PC-9 (cell line): Measurements from ENCODE around the gene TSPYL4. TPM values are rescaled to one million over a fixed set of nuclear protein-coding genes. Genes with fewer than 3 reads are reported as not detected.

Experiments used
- BruUV-seq: library from RNA; stranded (reverse); fragments of 400-500 nt; replicated peaks from 2 replicates; lab custom pipeline; 2021; lab: Mats Ljungman, UMichigan
- CTCF ChIA-PET: fragments of 300-600 bp; sonication (Branson Sonifier 250); formaldehyde crosslinking; loops from one replicate; lab custom pipeline; 2022; ENCODE audit warnings: antibody characterized with exemption; lab: Charles Lee
- POLR2A ChIA-PET: fragments of 300-600 bp; sonication (Branson Sonifier 250); formaldehyde crosslinking; loops from one replicate; lab custom pipeline; 2022; ENCODE audit warnings: antibody characterized with exemption; ENCODE audit not compliant: unreplicated experiment; lab: Charles Lee
- DNase-seq, 2 experiments: peaks; one replicate each; pipeline versions ENCODE4 v3.0.0 to v3.0.0-alpha.2; 2015 to 2022; ENCODE audit warnings: mixed read lengths in 1 of 2
- H2AFZ ChIP-seq: fragments of 200-600 bp; sonication (generic); 2 replicates; pipeline ENCODE4 v1.8.1; 2017; ENCODE audit warnings: antibody characterized with exemption
- H3F3A ChIP-seq: fragments of 200-600 bp; sonication (generic); 2 replicates; pipeline ENCODE4 v1.8.1; 2017; ENCODE audit warnings: antibody characterized with exemption, mild to moderate bottlenecking, low read depth; ENCODE audit not compliant: insufficient read depth
- H3K27ac ChIP-seq: fragments of 200-600 bp; sonication (generic); 2 replicates; pipeline ENCODE4 v1.6.1; 2016; ENCODE audit warnings: mixed run types
- H3K27me3 ChIP-seq: fragments of 200-600 bp; sonication (generic); 2 replicates; pipeline ENCODE4 v1.6.1; 2016; ENCODE audit warnings: low read depth, mixed run types; ENCODE audit not compliant: insufficient read depth
- H3K36me3 ChIP-seq: fragments of 200-600 bp; sonication (generic); 2 replicates; pipeline ENCODE4 v1.6.1; 2016; ENCODE audit warnings: low read depth, mixed run types
- H3K4me1 ChIP-seq: fragments of 200-600 bp; sonication (generic); replicated peaks from 2 replicates; pipeline ENCODE4 v1.6.1; 2016; ENCODE audit warnings: mixed run types; ENCODE audit not compliant: insufficient read depth
- H3K4me2 ChIP-seq: fragments of 200-600 bp; sonication (generic); 2 replicates; pipeline ENCODE4 v1.6.1; 2017; ENCODE audit warnings: mixed run types
- H3K4me3 ChIP-seq: fragments of 200-600 bp; sonication (generic); 2 replicates; pipeline ENCODE4 v1.6.1; 2016; ENCODE audit warnings: mixed run types
- H3K79me2 ChIP-seq: fragments of 200-600 bp; sonication (generic); 2 replicates; pipeline ENCODE4 v1.6.1; 2017; ENCODE audit warnings: low read depth, mixed run types
- H3K9me2 ChIP-seq: fragments of 200-600 bp; sonication (generic); 2 replicates; pipeline ENCODE4 v1.8.1; 2017; ENCODE audit warnings: mild to moderate bottlenecking; ENCODE audit not compliant: insufficient read depth
- H3K9me3 ChIP-seq: fragments of 200-600 bp; sonication (generic); 2 replicates; pipeline ENCODE4 v1.8.1; 2016; ENCODE audit warnings: low read depth; ENCODE audit not compliant: insufficient read depth
- H4K20me1 ChIP-seq: fragments of 200-600 bp; sonication (generic); 2 replicates; pipeline ENCODE4 v1.8.1; 2017; ENCODE audit not compliant: insufficient read depth
- EZH2 ChIP-seq: fragments of 200-600 bp; sonication (generic); IDR thresholded peaks from 2 replicates; pipeline ENCODE4 v1.8.0; 2017; ENCODE audit warnings: antibody characterized with exemption, low read depth
- intact Hi-C: fragments of 100-400 bp; cut with micrococcal nuclease; formaldehyde crosslinking; loops from one replicate; pipeline ENCODE4 v1.10.0; 2022; ENCODE audit not compliant: unreplicated experiment
- total RNA-seq: library from RNA; stranded (reverse); gene quantifications from 2 replicates; pipeline ENCODE4 v1.2.3, GENCODE V29; 2021
- TF ChIP-seq, protein P1 (sequence below): fragments of 200-600 bp; sonication (generic); conservative IDR thresholded peaks from 2 replicates; pipeline ENCODE4 v1.6.1; 2017; ENCODE audit warnings: mixed run types, antibody characterized with exemption, mild to moderate bottlenecking, moderate library complexity

TSPYL4 gene
- total RNA-seq, 1 experiment from 2014 or later, result 10.9 TPM

- Histone ChIP-seq H3K9me3 (no peaks in the 10 kb centered on the region), H3K9me2 (no peaks in the 10 kb centered on the region), H3F3A (no peaks in the 10 kb centered on the region), H3K4me3 (peak overlapping the region; percentile 82; the same call in 1 of the 2 replicates), H3K27ac (no peak overlapping the region), H3K36me3 (0 out of 2 replicates have a peak, but pooled peaks cover 4% of the 10 kb centered on the region), H3K79me2 (peaks cover 41% of the 10 kb centered on the region), H2AFZ (no peak overlapping the region), H3K4me1 (peaks cover 39% of the 10 kb centered on the region), H3K27me3 (no peaks in the 10 kb centered on the region), H4K20me1 (no peaks in the 10 kb centered on the region), H3K4me2 (peak overlapping the region; percentile 94)
- no peak for TF ChIP-seq EZH2
- TF ChIP-seq, protein P1, sequence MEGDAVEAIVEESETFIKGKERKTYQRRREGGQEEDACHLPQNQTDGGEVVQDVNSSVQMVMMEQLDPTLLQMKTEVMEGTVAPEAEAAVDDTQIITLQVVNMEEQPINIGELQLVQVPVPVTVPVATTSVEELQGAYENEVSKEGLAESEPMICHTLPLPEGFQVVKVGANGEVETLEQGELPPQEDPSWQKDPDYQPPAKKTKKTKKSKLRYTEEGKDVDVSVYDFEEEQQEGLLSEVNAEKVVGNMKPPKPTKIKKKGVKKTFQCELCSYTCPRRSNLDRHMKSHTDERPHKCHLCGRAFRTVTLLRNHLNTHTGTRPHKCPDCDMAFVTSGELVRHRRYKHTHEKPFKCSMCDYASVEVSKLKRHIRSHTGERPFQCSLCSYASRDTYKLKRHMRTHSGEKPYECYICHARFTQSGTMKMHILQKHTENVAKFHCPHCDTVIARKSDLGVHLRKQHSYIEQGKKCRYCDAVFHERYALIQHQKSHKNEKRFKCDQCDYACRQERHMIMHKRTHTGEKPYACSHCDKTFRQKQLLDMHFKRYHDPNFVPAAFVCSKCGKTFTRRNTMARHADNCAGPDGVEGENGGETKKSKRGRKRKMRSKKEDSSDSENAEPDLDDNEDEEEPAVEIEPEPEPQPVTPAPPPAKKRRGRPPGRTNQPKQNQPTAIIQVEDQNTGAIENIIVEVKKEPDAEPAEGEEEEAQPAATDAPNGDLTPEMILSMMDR, result no peak
- no TSS peak for BruUV-seq
- ChIA-PET CTCF (interaction anchor here (0.6 kb wide), 1 partner anchor 202 kb away, joined by 4 read pairs; no protein-coding TSS in a partner anchor), POLR2A (interaction anchor here (0.9 kb wide), 1 partner anchor 16 kb away, joined by 8 read pairs; no protein-coding TSS in a partner anchor)
- intact Hi-C loops, result no loop called here
- DNase-seq, result no peak
Observed at GRCh38 chr6:116255246-116255800, 1.4 kb upstream of the TSPYL4 start.

- Histone ChIP-seq H3K4me1 (peaks cover 45% of the 10 kb centered on the region), H3K9me2 (no peaks in the 10 kb centered on the region), H3K9me3 (no peaks in the 10 kb centered on the region), H3K27ac (peak overlapping the region; percentile 77), H3K4me3 (peak overlapping the region; percentile 82), H3K27me3 (no peaks in the 10 kb centered on the region), H3K36me3 (0 out of 2 replicates have a peak, but pooled peaks cover 4% of the 10 kb centered on the region), H4K20me1 (no peaks in the 10 kb centered on the region), H2AFZ (peak overlapping the region; percentile 97), H3K79me2 (peaks cover 41% of the 10 kb centered on the region), H3K4me2 (peak overlapping the region; percentile 94), H3F3A (no peaks in the 10 kb centered on the region)
- ChIA-PET POLR2A (interaction anchor here (0.6 to 0.9 kb wide), 3 partner anchors 11 to 136 kb away, joined by 3 to 8 read pairs (median 5); no protein-coding TSS in a partner anchor), CTCF (interaction anchor here (0.6 kb wide), 1 partner anchor 202 kb away, joined by 4 read pairs; no protein-coding TSS in a partner anchor)
- no peak for DNase-seq
- intact Hi-C loops, result loop anchor here (1.0 kb wide), 1 partner anchor 25 kb away; the partner anchor contains the start of gene TSPYL1
- no peak for TF ChIP-seq EZH2
- TF ChIP-seq, protein P1, result no peak
- BruUV-seq, result TSS peak; percentile 74
Observed at GRCh38 chr6:116254297-116255056, 602 bp upstream of the TSPYL4 start.

- no peaks in the 10 kb centered on the region for H4K20me1 ChIP-seq
- H3K27me3 ChIP-seq, result no peaks in the 10 kb centered on the region
- BruUV-seq, result no TSS peak
- intact Hi-C loops, result no loop called here
- ChIA-PET CTCF (no interaction called here), POLR2A (no interaction called here)
- H3K79me2 ChIP-seq, result peaks cover 41% of the 10 kb centered on the region
- peak overlapping the region; percentile 82 for H3K4me3 ChIP-seq
- H2AFZ ChIP-seq, result peak overlapping the region; percentile 97
- no peak overlapping the region for H3K27ac ChIP-seq
- no peaks in the 10 kb centered on the region for H3K9me2 ChIP-seq
- DNase-seq, result no peak
- H3K4me2 ChIP-seq, result peak overlapping the region; percentile 94
- peaks cover 46% of the 10 kb centered on the region for H3K4me1 ChIP-seq
- H3F3A ChIP-seq, result no peaks in the 10 kb centered on the region
- H3K36me3 ChIP-seq, result 0 out of 2 replicates have a peak, but pooled peaks cover 4% of the 10 kb centered on the region
- H3K9me3 ChIP-seq, result no peaks in the 10 kb centered on the region
- TF ChIP-seq, protein P1, result no peak
- no peak for TF ChIP-seq EZH2
Observed at GRCh38 chr6:116253188-116253504, 729 bp downstream of the TSPYL4 start.
